Muscle of leg (tissue), 16 donors: ENCODE results near the gene S100A12. TPM values are rescaled to one million over a fixed set of nuclear protein-coding genes. Genes with fewer than 3 reads are reported as not detected.
"Not testable (repeated sequence)": the region's sequence is repeated elsewhere in the genome, so short reads cannot be mapped to it uniquely, and the experiment has no call there.

Experiments used
- DNase-seq: peaks from one replicate; pipeline ENCODE4 v3.0.0; 2013
- H3K27ac ChIP-seq: one replicate; pipeline ENCODE4 v1.5.1; 2013; ENCODE audit warnings: mild to moderate bottlenecking, low read length, control low read depth
- H3K27me3 ChIP-seq: one replicate; pipeline ENCODE4 v1.6.1; 2013; ENCODE audit warnings: low read length; ENCODE audit not compliant: control insufficient read depth, insufficient read depth
- H3K36me3 ChIP-seq: one replicate; pipeline ENCODE4 v1.6.1; 2013; ENCODE audit warnings: low read length; ENCODE audit not compliant: control insufficient read depth, insufficient read depth
- H3K4me1 ChIP-seq: one replicate; pipeline ENCODE4 v1.6.1; 2013; ENCODE audit warnings: low read length; ENCODE audit not compliant: control insufficient read depth, insufficient read depth
- H3K4me3 ChIP-seq: one replicate; pipeline ENCODE4 v1.5.1; 2013; ENCODE audit warnings: low read length, control low read depth
- H3K9me3 ChIP-seq: replicated peaks from 2 replicates; pipeline ENCODE4 v1.6.1; 2013; ENCODE audit warnings: low read depth, low read length; ENCODE audit not compliant: control insufficient read depth
- WGBS: methylation state at CpG from one replicate; pipeline ENCODE4 v1.1.5; 2013; ENCODE audit warnings: missing lambda C conversion rate; ENCODE audit not compliant: insufficient coverage; 5-methylcytosine and 5-hydroxymethylcytosine counted together
- long read RNA-seq, 11 donors: transcript quantifications; one replicate each; lab custom pipeline, GENCODE V29; 2026
- polyA plus RNA-seq, 8 donors: library from polyadenylated mRNA; unstranded; fragments of 120-200 nt; gene quantifications; one replicate each; pipeline versions ENCODE4 v1.2.1 to v1.2.3, GENCODE V29; 2013; ENCODE audit warnings: inconsistent platforms in 1 of 8, low replicate concordance in 1 of 8; ENCODE audit not compliant: insufficient read length in 8 of 8, insufficient read depth in 1 of 8
- total RNA-seq: library from RNA; stranded (reverse); fragments of 120-200 nt; gene quantifications from one replicate; pipeline ENCODE4 v1.2.4, GENCODE V29; 2013

S100A12 gene
- total RNA-seq (1.4 TPM), polyA plus RNA-seq (1 to 10 TPM; 1.7 to 4.6 (median 2.9) TPM)
- long read RNA-seq, donor 1, partial matches to known transcripts, result 0 of 1 reads
- long read RNA-seq, donor 1, other reads (novel, unspliced or antisense), result 0 of 1 reads
- long read RNA-seq, donor 2, result 0 reads
- long read RNA-seq, donor 3, result 0 reads
- long read RNA-seq, donor 4, partial matches to known transcripts, result 0 of 2 reads
- long read RNA-seq, donor 4, other reads (novel, unspliced or antisense), result 0 of 2 reads
- long read RNA-seq, donor 5, transcript S100A12-201 (3 exons, 518 nt), result major isoform, 7 of 7 reads
- long read RNA-seq, donor 5, partial matches to known transcripts, result 0 of 7 reads
- long read RNA-seq, donor 5, other reads (novel, unspliced or antisense), result 0 of 7 reads
- long read RNA-seq, donor 6, partial matches to known transcripts, result 0 of 4 reads
- long read RNA-seq, donor 6, other reads (novel, unspliced or antisense), result 0 of 4 reads
- long read RNA-seq, donor 7, transcript S100A12-201 (3 exons, 518 nt), result major isoform, 5 of 5 reads
- long read RNA-seq, donor 7, partial matches to known transcripts, result 0 of 5 reads
- long read RNA-seq, donor 7, other reads (novel, unspliced or antisense), result 0 of 5 reads
- long read RNA-seq, donor 8, partial matches to known transcripts, result 0 of 3 reads
- long read RNA-seq, donor 8, other reads (novel, unspliced or antisense), result 0 of 3 reads
- long read RNA-seq, donor 9, partial matches to known transcripts, result 0 of 2 reads
- long read RNA-seq, donor 9, other reads (novel, unspliced or antisense), result 0 of 2 reads
- long read RNA-seq, donor 10, transcript S100A12-201 (3 exons, 518 nt), result major isoform, 6 of 6 reads
- long read RNA-seq, donor 10, partial matches to known transcripts, result 0 of 6 reads
- long read RNA-seq, donor 10, other reads (novel, unspliced or antisense), result 0 of 6 reads
- long read RNA-seq, donor 11, result 0 reads

- H3K4me1 ChIP-seq, result no peaks in the 10 kb centered on the region
- no CpG with 5 or more reads among the region's 1 CpG for WGBS
- DNase-seq, result no peak
- H3K4me3 ChIP-seq, result no peak within 1 kb of the TSS
- no peaks in the 10 kb centered on the region for H3K9me3 ChIP-seq
- no peaks in the 10 kb centered on the region for H3K36me3 ChIP-seq
- H3K27ac ChIP-seq, result no peak within 1 kb of the TSS
- no peaks in the 10 kb centered on the region for H3K27me3 ChIP-seq
Observed at GRCh38 chr1:153375511-153375910, at the start of gene S100A12. S100A12 (minus strand) TSS chr1:153375621; CDS start chr1:153374592, 1,029 bp downstream.

GRCh38 chr1:153422450-153423068, 47.1 kb upstream of the S100A12 start:
- no peak overlapping the region for H3K4me3 ChIP-seq
- no peak overlapping the region for H3K27ac ChIP-seq
- H3K9me3 ChIP-seq, result no peaks in the 10 kb centered on the region
- H3K27me3 ChIP-seq, result no peaks in the 10 kb centered on the region
- H3K36me3 ChIP-seq, result no peaks in the 10 kb centered on the region
- no peaks in the 10 kb centered on the region for H3K4me1 ChIP-seq
- DNase-seq, result peak; percentile 82
- 4% methylated on average over 3 of the region's 6 CpGs for WGBS

GRCh38 chr1:153420306-153420705, 44.9 kb upstream of the S100A12 start:
- DNase-seq, result no peak
- no peak overlapping the region for H3K4me3 ChIP-seq
- no peaks in the 10 kb centered on the region for H3K9me3 ChIP-seq
- WGBS, result 73% methylated on average over 2 of the region's 2 CpGs
- H3K4me1 ChIP-seq, result no peaks in the 10 kb centered on the region
- H3K27ac ChIP-seq, result no peak overlapping the region
- no peaks in the 10 kb centered on the region for H3K27me3 ChIP-seq
- no peaks in the 10 kb centered on the region for H3K36me3 ChIP-seq

- not testable (repeated sequence) for H3K4me3 ChIP-seq, H3K27ac ChIP-seq, H3K4me1 ChIP-seq, DNase-seq, H3K27me3 ChIP-seq, H3K9me3 ChIP-seq, H3K36me3 ChIP-seq
- no CpG with 5 or more reads among the region's 2 CpGs for WGBS
Observed at GRCh38 chr1:153419436-153419793, 44.0 kb upstream of the S100A12 start.

- H3K4me3 ChIP-seq, H3K27ac ChIP-seq, H3K36me3 ChIP-seq, DNase-seq, H3K4me1 ChIP-seq, H3K27me3 ChIP-seq, H3K9me3 ChIP-seq: not testable (repeated sequence)
- WGBS, result 66% methylated on average over 3 of the region's 7 CpGs
Observed at GRCh38 chr1:153418758-153419435, 43.5 kb upstream of the S100A12 start.

GRCh38 chr1:153417136-153417888, 41.9 kb upstream of the S100A12 start:
- WGBS, result 65% methylated on average over 5 of the region's 12 CpGs

GRCh38 chr1:153415850-153416570, 40.6 kb upstream of the S100A12 start, which contains the start of gene S100A7A:
S100A7A (plus strand) TSS chr1:153416520; CDS start chr1:153418083, 1,563 bp downstream.
- 65% methylated on average over 4 of the region's 6 CpGs for WGBS

More at GRCh38 chr1:153417136-153417888, 41.9 kb upstream of the S100A12 start:
- no peaks in the 10 kb centered on the region for H3K9me3 ChIP-seq
- H3K27ac ChIP-seq, result no peak overlapping the region
- no peak for DNase-seq
- H3K27me3 ChIP-seq, result no peaks in the 10 kb centered on the region
- no peak overlapping the region for H3K4me3 ChIP-seq
- H3K36me3 ChIP-seq, result no peaks in the 10 kb centered on the region
- H3K4me1 ChIP-seq, result no peaks in the 10 kb centered on the region

GRCh38 chr1:153413961-153414360, 38.5 kb upstream of the S100A12 start:
- not testable (repeated sequence) for H3K27me3 ChIP-seq, H3K4me3 ChIP-seq, DNase-seq, H3K27ac ChIP-seq, H3K9me3 ChIP-seq, H3K4me1 ChIP-seq, H3K36me3 ChIP-seq

More at GRCh38 chr1:153415850-153416570, 40.6 kb upstream of the S100A12 start, which contains the start of gene S100A7A:
- DNase-seq, result no peak
- H3K4me3 ChIP-seq, result no peak within 1 kb of the TSS
- H3K27me3 ChIP-seq, result no peaks in the 10 kb centered on the region
- no peak within 1 kb of the TSS for H3K27ac ChIP-seq
- no peaks in the 10 kb centered on the region for H3K4me1 ChIP-seq
- H3K9me3 ChIP-seq, result no peaks in the 10 kb centered on the region
- H3K36me3 ChIP-seq, result no peaks in the 10 kb centered on the region

GRCh38 chr1:153407274-153407673, 31.9 kb upstream of the S100A12 start:
- not testable (repeated sequence) for DNase-seq, H3K27me3 ChIP-seq, H3K36me3 ChIP-seq, H3K4me3 ChIP-seq, H3K27ac ChIP-seq, H3K4me1 ChIP-seq, H3K9me3 ChIP-seq
- 77% methylated on average over 10 of the region's 11 CpGs for WGBS
